Left ventricle myocardium inferior (tissue), 1 donor: ENCODE results near the gene TPO. TPM values are rescaled to one million over a fixed set of nuclear protein-coding genes. Genes with fewer than 3 reads are reported as not detected.

ENCODE experiments used
- DNase-seq: peaks from one replicate; pipeline ENCODE4 v3.0.0-alpha.2; 2020
- H3K27ac ChIP-seq: fragments of 200-600 bp; replicated peaks from 2 replicates; pipeline ENCODE4 v1.8.0; 2021
- H3K27me3 ChIP-seq: fragments of 200-600 bp; 2 replicates; pipeline ENCODE4 v1.8.0; 2021; ENCODE audit warnings: low read depth
- H3K36me3 ChIP-seq: fragments of 200-600 bp; 2 replicates; pipeline ENCODE4 v1.8.0; 2021
- H3K4me1 ChIP-seq: fragments of 200-600 bp; 2 replicates; pipeline ENCODE4 v1.8.0; 2021
- H3K4me3 ChIP-seq: fragments of 200-600 bp; 2 replicates; pipeline ENCODE4 v1.8.0; 2021; ENCODE audit warnings: mild to moderate bottlenecking, moderate library complexity
- H3K9me3 ChIP-seq: fragments of 200-600 bp; replicated peaks from 2 replicates; pipeline ENCODE4 v1.8.0; 2021
- intact Hi-C: fragments of 100-400 bp; cut with micrococcal nuclease; formaldehyde crosslinking; loops from one replicate; pipeline ENCODE4 v1.11.0; 2022
- total RNA-seq: library from RNA; stranded (reverse); fragmentation: NEBNext Ultra II Directional; extraction: Animal tissue kit (Norgen Biotek cat#: 25700); gene quantifications from one replicate; pipeline ENCODE4 v1.2.1, GENCODE V29; 2021
- TF ChIP-seq, protein P1 (sequence below): fragments of 200-600 bp; IDR thresholded peaks from 2 replicates; pipeline ENCODE4 v1.8.0; 2021; ENCODE audit warnings: antibody characterized with exemption, mild to moderate bottlenecking, borderline replicate concordance
- donor health status: DM: no; HTN: yes; CAD: no; lungs with severe emphysema.

TPO gene
- total RNA-seq, 1 donor from 2014 or later, result 7.1 TPM

DNA sequence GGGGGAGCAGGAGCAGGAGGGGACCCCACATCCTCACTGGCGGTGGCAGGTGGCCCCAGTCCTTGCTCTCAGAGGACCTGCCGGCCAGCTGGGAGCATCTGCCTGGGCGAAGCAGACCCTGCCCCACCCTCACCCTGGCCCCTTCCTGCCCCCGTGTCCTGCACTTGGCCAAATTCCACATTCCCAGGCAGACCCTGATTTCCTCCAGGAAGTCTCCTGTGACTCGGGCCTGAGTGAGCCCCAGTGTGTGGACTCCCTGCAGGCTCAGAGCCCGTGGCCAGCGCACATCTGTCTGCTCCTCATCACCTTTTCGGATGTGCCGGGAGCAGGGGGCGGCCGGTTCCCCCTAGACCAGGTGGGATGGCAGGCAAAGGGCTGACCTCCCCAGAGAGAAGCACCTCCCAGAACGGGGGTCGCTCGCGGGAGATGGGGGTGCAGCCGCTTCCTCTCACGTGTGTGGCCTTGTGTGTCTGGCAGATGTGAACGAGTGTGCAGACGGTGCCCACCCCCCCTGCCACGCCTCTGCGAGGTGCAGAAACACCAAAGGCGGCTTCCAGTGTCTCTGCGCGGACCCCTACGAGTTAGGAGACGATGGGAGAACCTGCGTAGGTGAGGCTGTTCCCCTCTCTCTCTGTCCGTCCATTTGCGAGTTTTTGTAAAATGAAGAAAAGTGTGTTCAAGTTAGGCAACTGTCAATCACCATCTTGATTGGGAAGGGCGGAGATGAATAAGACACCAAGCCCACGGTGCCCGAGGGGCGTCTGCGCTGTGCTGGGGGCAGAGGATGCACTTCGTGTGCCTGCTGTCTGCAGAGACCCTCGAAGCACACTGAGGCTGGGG, 90.4 kb downstream of the TPO start:
- peak; percentile 13 for DNase-seq
- H3K9me3 ChIP-seq, result no peaks in the 10 kb centered on the region
- peak overlapping the region; percentile 5 for H3K27ac ChIP-seq
- H3K4me3 ChIP-seq, result no peak overlapping the region
- H3K4me1 ChIP-seq, result peaks cover 11% of the 10 kb centered on the region
- intact Hi-C loops, result no loop called here
- H3K27me3 ChIP-seq, result peaks cover 31% of the 10 kb centered on the region
- TF ChIP-seq, protein P1, sequence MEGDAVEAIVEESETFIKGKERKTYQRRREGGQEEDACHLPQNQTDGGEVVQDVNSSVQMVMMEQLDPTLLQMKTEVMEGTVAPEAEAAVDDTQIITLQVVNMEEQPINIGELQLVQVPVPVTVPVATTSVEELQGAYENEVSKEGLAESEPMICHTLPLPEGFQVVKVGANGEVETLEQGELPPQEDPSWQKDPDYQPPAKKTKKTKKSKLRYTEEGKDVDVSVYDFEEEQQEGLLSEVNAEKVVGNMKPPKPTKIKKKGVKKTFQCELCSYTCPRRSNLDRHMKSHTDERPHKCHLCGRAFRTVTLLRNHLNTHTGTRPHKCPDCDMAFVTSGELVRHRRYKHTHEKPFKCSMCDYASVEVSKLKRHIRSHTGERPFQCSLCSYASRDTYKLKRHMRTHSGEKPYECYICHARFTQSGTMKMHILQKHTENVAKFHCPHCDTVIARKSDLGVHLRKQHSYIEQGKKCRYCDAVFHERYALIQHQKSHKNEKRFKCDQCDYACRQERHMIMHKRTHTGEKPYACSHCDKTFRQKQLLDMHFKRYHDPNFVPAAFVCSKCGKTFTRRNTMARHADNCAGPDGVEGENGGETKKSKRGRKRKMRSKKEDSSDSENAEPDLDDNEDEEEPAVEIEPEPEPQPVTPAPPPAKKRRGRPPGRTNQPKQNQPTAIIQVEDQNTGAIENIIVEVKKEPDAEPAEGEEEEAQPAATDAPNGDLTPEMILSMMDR, result no peak
- H3K36me3 ChIP-seq, result no peaks in the 10 kb centered on the region

- no peak overlapping the region for H3K27ac ChIP-seq
- DNase-seq, result no peak
- TF ChIP-seq, protein P1, result no peak
- intact Hi-C loops, result no loop called here
- H3K4me1 ChIP-seq, result peaks cover 11% of the 10 kb centered on the region
- peaks cover 25% of the 10 kb centered on the region for H3K27me3 ChIP-seq
- no peak overlapping the region for H3K4me3 ChIP-seq
- H3K36me3 ChIP-seq, result no peaks in the 10 kb centered on the region
- no peaks in the 10 kb centered on the region for H3K9me3 ChIP-seq
Measured at GRCh38 chr2:1504311-1504750, 91.1 kb downstream of the TPO start.

GRCh38 chr2:1505031-1505441, 91.8 kb downstream of the TPO start:
- no peak overlapping the region for H3K4me3 ChIP-seq
- intact Hi-C loops, result no loop called here
- DNase-seq, result no peak
- peaks cover 12% of the 10 kb centered on the region for H3K4me1 ChIP-seq
- H3K27ac ChIP-seq, result no peak overlapping the region
- no peaks in the 10 kb centered on the region for H3K9me3 ChIP-seq
- H3K36me3 ChIP-seq, result no peaks in the 10 kb centered on the region
- peaks cover 22% of the 10 kb centered on the region for H3K27me3 ChIP-seq
- TF ChIP-seq, protein P1, result no peak

DNA sequence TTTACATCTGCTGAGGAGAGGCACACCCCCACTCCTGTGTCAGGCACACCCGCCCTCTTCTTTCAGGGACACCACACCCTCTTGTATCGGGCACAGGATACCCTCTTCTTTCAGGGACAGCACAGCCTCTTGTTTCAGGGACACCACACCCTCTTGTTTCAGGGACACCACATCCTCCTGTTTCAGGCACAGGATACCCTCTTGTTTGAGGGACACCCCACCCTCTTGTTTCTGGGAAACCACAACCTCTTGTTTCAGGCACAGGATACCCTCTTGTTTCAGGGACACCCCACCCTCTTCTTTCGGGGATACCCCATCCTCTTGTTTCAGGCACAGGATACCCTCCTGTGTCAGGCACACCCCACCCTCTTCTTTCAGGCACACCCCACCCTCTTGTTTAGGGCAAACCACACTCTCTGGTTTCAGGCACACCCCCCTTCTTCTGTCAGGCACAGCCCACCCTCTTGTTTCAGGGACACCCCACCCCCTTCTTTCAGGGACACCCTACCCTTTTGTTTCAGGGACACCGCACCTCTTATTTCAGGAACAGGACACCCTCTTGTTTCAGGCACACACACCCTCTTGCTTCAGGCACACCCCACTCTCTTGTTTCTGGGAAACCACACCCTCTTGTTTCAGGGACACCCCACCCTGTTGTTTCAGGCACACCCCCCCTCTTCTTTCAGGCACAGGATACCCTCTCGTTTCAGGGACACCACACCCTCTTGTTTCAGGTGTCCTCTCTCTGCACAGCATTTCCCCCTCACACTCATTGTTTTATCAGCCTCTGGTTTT, 96.2 kb downstream of the TPO start:
- Histone ChIP-seq H3K4me1 (peaks cover 8% of the 10 kb centered on the region), H3K9me3 (no peaks in the 10 kb centered on the region), H3K27ac (peak overlapping the region; percentile 88), H3K4me3 (no peak overlapping the region), H3K36me3 (no peaks in the 10 kb centered on the region), H3K27me3 (peaks cover 28% of the 10 kb centered on the region)
- TF ChIP-seq, protein P1, result no peak
- intact Hi-C loops, result no loop called here
- no peak for DNase-seq

DNA sequence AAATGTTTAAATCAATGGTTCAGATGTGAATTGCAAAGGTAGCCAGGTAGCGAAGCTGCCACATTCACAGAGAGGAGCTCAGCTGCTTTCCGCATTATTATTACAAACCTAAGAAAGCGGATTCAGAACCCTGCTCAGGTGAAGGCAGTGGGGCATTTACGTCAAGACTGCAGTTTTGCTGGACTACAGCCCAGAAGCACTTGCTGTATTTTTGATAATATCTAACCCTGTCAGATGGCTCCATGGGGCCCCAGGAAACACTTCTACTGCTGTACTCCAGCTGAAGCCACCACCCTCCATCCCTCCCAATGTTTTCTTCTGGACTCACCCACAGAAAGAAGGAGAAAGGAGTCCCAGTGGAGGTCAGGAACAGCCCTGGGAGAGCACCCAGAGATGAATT, 96.9 kb downstream of the TPO start:
- H3K9me3 ChIP-seq, result no peaks in the 10 kb centered on the region
- peak overlapping the region; percentile 88 for H3K27ac ChIP-seq
- no peak for DNase-seq
- H3K36me3 ChIP-seq, result no peaks in the 10 kb centered on the region
- peaks cover 8% of the 10 kb centered on the region for H3K4me1 ChIP-seq
- TF ChIP-seq, protein P1, result no peak
- H3K4me3 ChIP-seq, result no peak overlapping the region
- intact Hi-C loops, result no loop called here
- H3K27me3 ChIP-seq, result peaks cover 26% of the 10 kb centered on the region
